Smooth muscle cell (in vitro differentiated cells): Measurements from ENCODE around the gene COL5A1. TPM values are rescaled to one million over a fixed set of nuclear protein-coding genes. Genes with fewer than 3 reads are reported as not detected.

Source experiments
- DNase-seq: peaks from one replicate; lab custom pipeline; 2025; ENCODE audit not compliant: unreplicated experiment; lab: John Stamatoyannopoulos, UW
- H2AFZ ChIP-seq: fragments of 200-600 bp; sonication (generic); 2 replicates; pipeline ENCODE4 v1.6.0; 2016; ENCODE audit warnings: antibody characterized with exemption, low read depth, mild to moderate bottlenecking
- H3F3A ChIP-seq: fragments of 200-600 bp; sonication (generic); 2 replicates; pipeline ENCODE4 v1.6.0; 2017; ENCODE audit warnings: antibody characterized with exemption, low read depth
- H3K27ac ChIP-seq: fragments of 200-600 bp; sonication (generic); 2 replicates; pipeline ENCODE4 v1.5.1; 2016; ENCODE audit warnings: low read depth, mild to moderate bottlenecking
- H3K27me3 ChIP-seq: fragments of 200-600 bp; sonication (generic); 2 replicates; pipeline ENCODE4 v1.6.1; 2016; ENCODE audit warnings: low read depth, mild to moderate bottlenecking
- H3K36me3 ChIP-seq: fragments of 200-600 bp; sonication (generic); 2 replicates; pipeline ENCODE4 v1.5.1; 2016; ENCODE audit warnings: low read depth
- H3K4me1 ChIP-seq: fragments of 200-600 bp; sonication (generic); 2 replicates; pipeline ENCODE4 v1.5.1; 2016; ENCODE audit warnings: low read depth
- H3K4me2 ChIP-seq: fragments of 200-600 bp; sonication (generic); 2 replicates; pipeline ENCODE4 v1.6.0; 2016; ENCODE audit warnings: mild to moderate bottlenecking
- H3K4me3 ChIP-seq: fragments of 200-600 bp; sonication (generic); 2 replicates; pipeline ENCODE4 v1.5.1; 2016; ENCODE audit warnings: mild to moderate bottlenecking
- H3K79me2 ChIP-seq: fragments of 200-600 bp; sonication (generic); 2 replicates; pipeline ENCODE4 v1.6.0; 2016; ENCODE audit warnings: low read depth, mild to moderate bottlenecking
- H3K9ac ChIP-seq: fragments of 200-600 bp; sonication (generic); 2 replicates; pipeline ENCODE4 v1.6.0; 2016; ENCODE audit warnings: low read depth
- H3K9me3 ChIP-seq: fragments of 200-600 bp; sonication (generic); replicated peaks from 2 replicates; pipeline ENCODE4 v1.5.1; 2016; ENCODE audit warnings: low read depth
- H4K20me1 ChIP-seq: fragments of 200-600 bp; sonication (generic); 2 replicates; pipeline ENCODE4 v1.6.0; 2016; ENCODE audit warnings: low read depth
- CTCF ChIP-seq: fragments of 200-600 bp; sonication (generic); IDR thresholded peaks from 2 replicates; pipeline ENCODE4 v1.5.1; 2017; ENCODE audit warnings: borderline replicate concordance, mild to moderate bottlenecking, antibody characterized with exemption; ENCODE audit not compliant: insufficient read depth, poor library complexity, severe bottlenecking
- WGBS: methylation state at CpG from one replicate; pipeline ENCODE4 v1.1.7; 2016; ENCODE audit warnings: low lambda C conversion rate; 5-methylcytosine and 5-hydroxymethylcytosine counted together
- microRNA-seq: library from miRNA; unstranded; fragments of <30 nt; microRNA quantifications from one replicate; pipeline ENCODE4, GENCODE V29; 2016; ENCODE audit warnings: borderline number of aligned reads
- polyA plus RNA-seq: library from polyadenylated mRNA; unstranded; fragments of >200 nt; fragmentation: Nextera tagmentation; extraction: Ambion mirVana; gene quantifications from 2 replicates; pipeline ENCODE4 v1.2.1, GENCODE V29; 2016
- small RNA-seq: library from RNA; depleted of rRNA; stranded (forward); fragments of <200 nt; gene quantifications from one replicate; pipeline ENCODE3, GENCODE V24; 2014
- total RNA-seq: library from RNA; depleted of rRNA; stranded (reverse); fragments of >200 nt; gene quantifications from 2 replicates; pipeline ENCODE4 v1.2.3, GENCODE V29; 2014

The COL5A1 gene
- total and polyA plus RNA-seq, 2 experiments from 2014 or later = 1,084 to 1,443 TPM

DNA sequence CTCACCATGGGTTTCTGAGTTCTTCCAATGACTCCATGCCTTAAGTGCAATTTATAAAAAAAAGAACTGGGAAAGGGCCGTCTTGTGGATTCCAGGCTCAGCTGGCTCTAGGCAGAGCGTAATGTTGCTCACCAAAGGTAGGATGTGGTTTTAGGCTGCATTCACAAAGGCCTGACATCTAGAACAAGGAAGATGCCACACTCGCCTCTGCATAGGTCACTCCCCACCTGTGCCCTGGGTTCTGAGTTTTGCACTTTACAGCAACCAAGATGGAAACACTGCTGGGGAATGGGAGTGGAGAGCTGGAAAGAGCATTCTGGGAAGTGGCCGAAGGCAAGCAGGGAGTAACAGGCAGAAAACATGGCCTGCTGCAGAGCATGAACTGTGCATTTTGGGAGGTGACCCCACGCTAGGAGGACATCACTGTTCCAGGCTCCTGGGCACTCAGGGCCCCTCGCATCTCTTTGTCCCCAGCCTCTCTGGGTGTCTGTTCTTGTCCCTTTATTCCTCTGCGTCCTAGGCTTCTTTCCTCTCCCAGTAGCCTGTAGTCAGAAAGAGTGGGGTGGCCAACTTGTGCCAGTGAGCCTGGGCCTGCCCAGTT, 251.3 kb downstream of the COL5A1 start:
- no peak for DNase-seq
- TF ChIP-seq CTCF = no peak
- 89% methylated on average over 7 of the region's 7 CpGs for WGBS

More for the DNA sequence above, 251.3 kb downstream of the COL5A1 start:
- no peak overlapping the region for H2AFZ ChIP-seq
- no peaks in the 10 kb centered on the region for H3F3A ChIP-seq
- H3K4me2 ChIP-seq = no peak overlapping the region
- H3K4me3 ChIP-seq = no peak overlapping the region
- no peaks in the 10 kb centered on the region for H3K9me3 ChIP-seq
- no peak overlapping the region for H3K9ac ChIP-seq
- H3K36me3 ChIP-seq = no peaks in the 10 kb centered on the region
- H3K27ac ChIP-seq = no peak overlapping the region
- H4K20me1 ChIP-seq = no peaks in the 10 kb centered on the region
- H3K4me1 ChIP-seq = no peaks in the 10 kb centered on the region
- H3K27me3 ChIP-seq = no peaks in the 10 kb centered on the region
- H3K79me2 ChIP-seq = no peaks in the 10 kb centered on the region

Small RNA genes lying within 50 kb of the gene (microRNA-seq; reads per million reads assigned to microRNA genes)
- gene MIR3689A (not detected), gene MIR3689B (not detected), gene MIR3689C (not detected), gene MIR3689D1 (not detected), gene MIR3689D2 (not detected), gene MIR3689E (not detected), gene MIR3689F (not detected)

Small RNA genes lying within 50 kb of the gene (small RNA-seq; reads per million reads assigned to genes)
- 0.66 reads per million, percentile 22 among the genes with 10 or more reads in this experiment for gene AL603650.1
- not detected for gene MIR3689A
- not detected for gene MIR3689B
- gene MIR3689C = not detected
- gene MIR3689D1 = not detected
- 0.13 reads per million for gene MIR3689D2
- gene MIR3689E = 0.11 reads per million
- not detected for gene MIR3689F

Other genes with a start within 250 kb of the COL5A1 start
- gene FCN2, start 239.0 kb downstream of the COL5A1 start, total RNA-seq = not detected in 2 replicates
- gene FCN2, start 239.0 kb downstream of the COL5A1 start, polyA plus RNA-seq = not detected in 2 replicates